ENCODE results near the gene ZNG1C.
"Not testable (repeated sequence)": the region's sequence is repeated elsewhere in the genome, so short reads cannot be mapped to it uniquely, and the experiment has no call there.

ZNG1C gene

DNA sequence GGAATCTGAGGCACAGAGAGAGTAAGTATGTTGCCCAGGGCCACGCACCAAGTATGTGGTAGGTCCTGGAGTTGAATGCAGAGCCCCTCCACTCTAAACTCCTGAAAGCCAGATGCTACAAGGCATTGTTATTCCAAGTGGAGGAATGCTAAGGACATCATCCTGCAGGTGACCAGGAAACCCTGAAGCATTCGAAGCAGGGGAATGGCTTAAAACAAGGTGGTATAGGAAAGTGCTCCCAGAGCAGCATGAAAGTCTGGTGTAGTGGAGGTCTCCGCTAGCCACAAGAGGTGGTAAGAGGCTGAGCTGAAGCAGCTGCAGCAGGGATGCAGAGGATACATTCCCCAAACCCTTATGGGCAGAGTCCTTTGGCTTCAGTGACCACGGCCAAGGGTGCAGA lies 87.3 kb downstream of the ZNG1C start:
- not testable (repeated sequence) for H3K27me3 ChIP-seq, H3K4me2 ChIP-seq, H3K27ac ChIP-seq, H4K20me1 ChIP-seq, H3K9ac ChIP-seq, H3K9me3 ChIP-seq, H3K36me3 ChIP-seq, H3K4me1 ChIP-seq, H3K4me3 ChIP-seq

DNA sequence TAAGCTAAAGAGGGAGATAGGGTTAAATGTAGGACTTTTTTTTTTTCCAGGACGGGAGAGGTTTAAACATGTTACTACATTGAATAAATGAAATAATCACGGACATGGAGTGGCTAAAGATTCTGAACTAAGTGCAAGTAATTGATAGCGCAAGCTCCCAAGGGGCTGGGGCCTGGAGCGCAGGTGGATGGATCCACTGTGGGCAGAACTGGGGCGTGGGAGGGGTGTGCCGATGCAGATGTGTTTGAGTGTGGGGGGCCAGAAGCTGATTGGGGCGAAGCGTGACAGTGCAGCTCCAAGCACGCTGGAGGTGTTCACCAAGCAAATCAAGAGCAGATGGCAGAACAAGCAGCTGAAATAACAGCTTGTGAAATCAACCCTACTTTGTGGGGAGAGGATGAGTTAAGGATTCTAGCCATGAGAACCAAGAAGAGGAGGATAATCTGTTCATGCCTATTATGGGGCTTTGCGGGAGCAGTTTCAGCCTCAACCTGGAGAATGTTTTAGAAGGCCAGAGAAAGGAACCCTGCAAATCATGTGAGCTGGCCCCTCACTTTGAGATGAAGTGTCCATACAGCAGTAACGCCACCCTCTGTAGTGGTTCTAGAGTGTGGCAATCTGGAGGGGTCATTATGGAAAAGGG lies 88.9 kb downstream of the ZNG1C start:
- H3K4me2 ChIP-seq, H3K36me3 ChIP-seq, H3K27ac ChIP-seq, H3K4me1 ChIP-seq, H3K9ac ChIP-seq, H3K27me3 ChIP-seq, H3K9me3 ChIP-seq, H3K4me3 ChIP-seq, H4K20me1 ChIP-seq: not testable (repeated sequence)

DNA sequence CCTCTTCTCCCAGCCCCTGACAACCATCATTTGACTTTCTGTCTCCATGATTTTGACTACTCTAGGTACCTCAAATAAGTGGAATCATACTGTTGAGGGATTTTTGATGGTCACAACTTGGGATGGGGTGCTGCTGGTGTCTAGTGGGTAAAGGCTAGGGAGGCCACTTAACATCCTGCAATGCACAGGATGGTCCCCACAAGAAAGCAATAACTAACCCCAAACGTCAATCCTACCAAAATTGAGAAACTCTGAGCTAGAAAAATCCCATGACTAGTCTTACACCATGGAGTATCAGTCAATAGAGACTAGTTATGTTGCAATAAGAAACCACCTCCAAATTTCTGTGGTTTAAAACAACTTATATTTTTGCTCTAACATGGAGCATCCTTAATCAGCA lies 90.3 kb downstream of the ZNG1C start:
- H3K4me1 ChIP-seq, H3K9me3 ChIP-seq, H3K27ac ChIP-seq, H3K9ac ChIP-seq, H3K4me2 ChIP-seq, H3K36me3 ChIP-seq, H3K27me3 ChIP-seq, H4K20me1 ChIP-seq, H3K4me3 ChIP-seq: not testable (repeated sequence)

DNA sequence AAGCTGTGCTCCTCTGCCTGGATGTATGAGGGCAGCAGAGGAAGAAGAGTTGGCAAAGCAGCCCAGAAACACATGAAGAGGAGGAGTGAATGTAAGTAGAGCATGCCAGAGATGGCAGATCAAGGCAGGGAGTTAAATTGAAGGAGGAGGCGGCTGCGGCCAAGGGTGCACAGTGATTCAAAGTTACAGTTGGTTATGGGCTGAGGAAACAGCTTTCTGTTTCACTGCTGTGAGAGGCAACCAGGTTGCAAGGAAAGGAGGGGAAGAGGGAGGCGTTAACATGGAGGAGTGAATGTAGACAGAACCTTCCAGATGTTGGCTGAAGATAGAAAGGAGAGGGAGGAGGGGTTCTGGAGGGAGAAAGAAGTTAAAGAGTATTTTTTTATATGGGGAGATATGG lies 94.2 kb downstream of the ZNG1C start:
- H3K9me3 ChIP-seq, H3K27ac ChIP-seq, H3K9ac ChIP-seq, H3K4me3 ChIP-seq, H4K20me1 ChIP-seq, H3K4me2 ChIP-seq, H3K27me3 ChIP-seq, H3K4me1 ChIP-seq, H3K36me3 ChIP-seq: not testable (repeated sequence)

DNA sequence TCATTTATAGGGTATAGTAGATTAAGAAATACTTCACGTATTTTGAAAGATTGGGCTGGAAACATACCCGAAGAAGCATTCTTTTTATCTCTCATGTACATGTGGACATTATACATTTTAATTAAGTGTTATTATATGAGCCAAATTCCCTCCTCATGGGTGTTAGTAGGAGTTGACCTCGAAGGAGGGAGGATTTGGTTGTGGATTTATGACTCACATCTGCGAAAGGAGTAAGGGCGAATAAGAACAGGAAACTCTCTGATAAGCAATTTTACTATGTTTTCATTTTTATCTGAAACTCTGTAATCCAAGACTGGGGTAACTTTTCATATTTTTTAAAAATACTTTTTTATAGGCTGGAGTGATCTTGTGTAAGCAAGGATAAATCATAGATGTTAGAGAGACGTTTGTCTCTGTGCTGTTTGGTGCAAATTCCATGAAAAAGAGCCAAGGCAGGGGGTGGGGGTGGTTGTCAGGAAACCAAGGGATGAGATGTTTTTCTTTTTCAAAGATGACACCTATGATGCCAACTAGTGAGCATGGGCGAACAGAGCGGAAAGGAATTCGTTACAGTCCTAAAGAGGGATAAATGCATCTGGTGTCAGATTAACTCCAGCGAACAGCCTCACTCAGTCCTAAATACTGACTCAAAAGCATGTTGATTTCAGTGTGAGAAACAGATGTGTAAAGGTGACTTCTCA lies 95.0 kb downstream of the ZNG1C start:
- H3K27ac ChIP-seq, H3K4me1 ChIP-seq, H3K9ac ChIP-seq, H3K27me3 ChIP-seq, H4K20me1 ChIP-seq, H3K9me3 ChIP-seq, H3K36me3 ChIP-seq, H3K4me3 ChIP-seq, H3K4me2 ChIP-seq: not testable (repeated sequence)

DNA sequence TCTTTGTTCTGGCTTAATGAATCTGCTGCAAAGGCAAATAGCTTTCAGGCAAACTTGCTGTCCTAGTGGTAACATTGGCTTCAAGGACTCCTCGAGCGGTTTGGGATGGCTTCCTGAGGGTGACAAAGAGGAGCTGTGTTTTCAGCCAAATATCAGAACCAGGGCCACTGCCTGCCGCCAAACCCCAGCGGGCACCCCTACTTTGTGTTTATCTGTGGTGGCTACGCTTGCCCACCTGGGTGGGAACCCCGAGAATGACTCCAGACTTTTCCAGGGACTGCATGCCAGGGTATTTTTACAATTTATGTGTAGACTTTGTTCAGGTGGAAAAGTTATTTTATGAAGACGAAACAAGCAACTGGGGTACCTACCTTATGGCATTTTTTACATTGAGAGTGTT lies 96.2 kb downstream of the ZNG1C start:
- H4K20me1 ChIP-seq, H3K4me1 ChIP-seq, H3K9ac ChIP-seq, H3K36me3 ChIP-seq, H3K9me3 ChIP-seq, H3K4me3 ChIP-seq, H3K27me3 ChIP-seq, H3K27ac ChIP-seq, H3K4me2 ChIP-seq: not testable (repeated sequence)

DNA sequence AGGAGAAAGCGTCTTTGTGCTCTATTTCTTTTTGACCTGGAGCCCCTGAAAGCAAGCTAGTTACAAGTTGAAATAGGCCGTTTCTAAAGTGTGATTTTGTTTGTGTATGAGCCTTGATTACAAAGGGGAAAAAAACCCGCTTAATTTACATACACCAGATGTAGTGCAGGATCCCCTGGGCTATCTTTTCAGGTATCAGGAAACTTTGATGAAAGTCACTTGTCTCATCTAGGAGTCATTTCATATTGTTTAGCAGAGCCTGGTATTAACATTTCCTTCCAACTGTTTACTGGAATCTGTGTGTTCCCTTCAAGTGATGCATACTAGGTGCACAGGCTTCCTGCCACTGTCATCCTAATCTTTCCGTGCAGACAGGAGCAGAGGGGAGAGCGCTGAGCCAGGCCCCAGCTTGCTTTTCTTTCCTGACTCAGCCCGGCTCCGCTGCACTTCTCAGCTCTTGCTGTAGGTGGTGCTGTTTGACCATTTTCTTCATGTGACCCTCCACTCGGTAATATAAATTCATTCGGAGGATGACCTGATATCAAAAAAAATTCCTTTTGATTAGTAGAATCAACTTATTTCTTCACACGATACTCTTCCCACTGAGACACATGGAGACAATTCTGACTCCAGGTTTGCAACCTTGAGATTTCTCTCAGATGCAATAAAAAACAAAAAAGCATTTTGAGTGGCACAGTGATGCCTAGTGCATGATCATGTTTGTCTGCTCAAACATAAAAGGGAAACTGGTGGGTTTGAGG lies 100.7 kb downstream of the ZNG1C start:
- not testable (repeated sequence) for H3K36me3 ChIP-seq, H4K20me1 ChIP-seq, H3K27ac ChIP-seq, H3K4me3 ChIP-seq, H3K4me2 ChIP-seq, H3K27me3 ChIP-seq, H3K4me1 ChIP-seq, H3K9me3 ChIP-seq, H3K9ac ChIP-seq

DNA sequence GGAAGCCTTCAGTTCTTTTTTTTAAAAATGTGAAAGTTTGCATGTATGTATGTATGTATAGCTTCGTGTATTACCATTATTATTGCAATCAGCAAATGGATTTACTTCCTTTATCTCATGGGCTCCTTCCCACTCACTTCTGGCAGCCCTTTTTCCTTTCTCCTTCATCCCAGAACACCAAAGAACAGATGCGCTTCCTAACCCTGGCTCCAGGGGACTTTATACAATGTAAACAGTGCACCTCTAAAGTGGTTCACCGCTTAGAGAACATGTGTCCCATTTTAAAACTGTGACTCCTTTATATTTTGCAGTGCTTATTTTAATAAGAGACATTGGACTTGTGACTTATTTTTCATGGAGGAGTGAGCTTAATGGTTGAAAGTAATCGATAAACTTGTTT lies 101.5 kb downstream of the ZNG1C start:
- H3K4me2 ChIP-seq, H3K36me3 ChIP-seq, H3K27me3 ChIP-seq, H3K4me1 ChIP-seq, H3K9ac ChIP-seq, H3K9me3 ChIP-seq, H3K4me3 ChIP-seq, H3K27ac ChIP-seq, H4K20me1 ChIP-seq: not testable (repeated sequence)

DNA sequence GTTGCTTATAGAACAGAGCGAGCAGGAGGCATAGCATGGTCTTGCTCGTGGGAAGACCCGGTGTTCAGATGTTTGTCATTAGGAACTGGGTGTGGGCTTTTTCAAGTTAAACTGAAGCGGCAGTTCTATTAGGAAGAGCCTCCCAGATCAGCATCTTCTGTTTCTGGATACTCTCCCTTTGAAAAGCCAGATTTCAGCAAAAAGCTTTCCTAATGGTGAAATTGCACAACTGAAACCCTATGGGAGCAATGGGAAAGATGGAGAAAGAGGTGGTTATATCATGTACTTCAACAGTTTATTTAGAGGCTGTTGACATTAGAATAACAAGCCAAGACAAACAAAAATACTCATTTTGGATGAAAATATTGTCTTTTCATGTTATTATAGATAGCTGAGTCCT lies 102.2 kb downstream of the ZNG1C start:
- not testable (repeated sequence) for H3K4me1 ChIP-seq, H3K9me3 ChIP-seq, H3K36me3 ChIP-seq, H3K27ac ChIP-seq, H3K4me2 ChIP-seq, H3K27me3 ChIP-seq, H3K4me3 ChIP-seq, H4K20me1 ChIP-seq, H3K9ac ChIP-seq
